CD4-positive, alpha-beta T cell (primary cell): Measurements from ENCODE around the gene SLC4A1. TPM values are rescaled to one million over a fixed set of nuclear protein-coding genes. Genes with fewer than 3 reads are reported as not detected.
A peak's percentile ranks its signal among the peaks of the same experiment; 100 is the strongest.

Source experiments
- ATAC-seq: fragments of 200-7000 bp; cut with Tn5 transposase; one replicate; pipeline ENCODE4 v1.10.0; 2022; ENCODE audit warnings: mild to moderate bottlenecking; ENCODE audit not compliant: poor library complexity
- CTCF ChIA-PET: fragments of 350-600 bp; sonication (Branson Sonifier 250); formaldehyde crosslinking; loops from one replicate; lab custom pipeline; 2021; ENCODE audit warnings: antibody characterized with exemption, inconsistent platforms; lab: Charles Lee
- POLR2A ChIA-PET: fragments of 350-600 bp; sonication (Branson Sonifier 250); formaldehyde crosslinking; loops from one replicate; lab custom pipeline; 2021; ENCODE audit warnings: antibody characterized with exemption, inconsistent platforms; lab: Charles Lee
- DNase-seq, 14 experiments: peaks; one replicate each; pipeline ENCODE4 v3.0.0-alpha.2; 2013 to 2020; ENCODE audit warnings: mixed read lengths in 2 of 14
- H3K27ac ChIP-seq, 2 donors: one replicate each; pipeline versions ENCODE4 v1.5.1 to v1.7.0; 2013; ENCODE audit warnings: low read length in 2 of 2, low read depth in 1 of 2, mild to moderate bottlenecking in 1 of 2
- H3K27me3 ChIP-seq, 2 experiments: 1 replicate in 1 of 2; 2 replicates in 1 of 2; pipeline versions ENCODE4 v1.6.1 to v1.7.0; 2013; ENCODE audit warnings: low read length in 2 of 2, control low read depth in 1 of 2, mild to moderate bottlenecking in 1 of 2, moderate library complexity in 1 of 2; ENCODE audit not compliant: insufficient read depth in 2 of 2, control insufficient read depth in 1 of 2
- H3K36me3 ChIP-seq: one replicate; pipeline ENCODE4 v1.6.1; 2013; ENCODE audit warnings: low read length, control low read depth; ENCODE audit not compliant: insufficient read depth
- H3K4me1 ChIP-seq: one replicate; pipeline ENCODE4 v1.6.1; 2013; ENCODE audit warnings: low read length, control low read depth; ENCODE audit not compliant: insufficient read depth
- H3K4me3 ChIP-seq: one replicate; pipeline ENCODE4 v1.5.1; 2013; ENCODE audit warnings: mild to moderate bottlenecking, low read length, moderate library complexity
- H3K9me3 ChIP-seq, 2 experiments: 1 replicate in 1 of 2; 2 replicates in 1 of 2; pipeline versions ENCODE4 v1.6.1 to v1.7.0; 2013; ENCODE audit warnings: low read length in 2 of 2, mild to moderate bottlenecking in 2 of 2, control low read depth in 1 of 2, moderate library complexity in 1 of 2; ENCODE audit not compliant: control insufficient read depth in 1 of 2, insufficient read depth in 1 of 2
- H3K27ac Mint-ChIP-seq: one replicate; pipeline ENCODE4 v1.8.0; 2020; ENCODE audit warnings: mixed read lengths
- H3K27me3 Mint-ChIP-seq: one replicate; pipeline ENCODE4 v1.8.0; 2021; ENCODE audit warnings: mixed read lengths
- H3K36me3 Mint-ChIP-seq: one replicate; pipeline ENCODE4 v1.8.0; 2021; ENCODE audit warnings: low read depth, mixed read lengths
- H3K4me1 Mint-ChIP-seq: one replicate; pipeline ENCODE4 v1.8.0; 2021; ENCODE audit warnings: low read depth, mixed read lengths
- H3K4me3 Mint-ChIP-seq: one replicate; pipeline ENCODE4 v1.8.0; 2020; ENCODE audit warnings: mild to moderate bottlenecking, mixed read lengths
- H3K9me3 Mint-ChIP-seq: one replicate; pipeline ENCODE4 v1.8.0; 2020; ENCODE audit warnings: mixed read lengths
- intact Hi-C, 2 experiments: fragments of 100-400 bp; cut with DNase I in 1 of 2; cut with micrococcal nuclease in 1 of 2; formaldehyde crosslinking; loops; one replicate each; pipeline versions ENCODE4 v1.15.1 to v1.9.0; 2023 to 2025; cut with DNase I, micrococcal nuclease
- total RNA-seq, 174 experiments: library from RNA in 2 of 174; stranded (reverse) in 2 of 174; gene quantifications; one replicate each; pipeline ENCODE4 v1.2.3 and lab custom pipeline; 2021 to 2026
- TF ChIP-seq, protein P1 (sequence below): fragments of 200-600 bp; IDR thresholded peaks from one replicate; pipeline ENCODE4 v1.8.0; 2022; ENCODE audit warnings: antibody characterized with exemption, mild to moderate bottlenecking

Gene SLC4A1
- total RNA-seq, 2 experiments from 2014 or later: not detected

DNA sequence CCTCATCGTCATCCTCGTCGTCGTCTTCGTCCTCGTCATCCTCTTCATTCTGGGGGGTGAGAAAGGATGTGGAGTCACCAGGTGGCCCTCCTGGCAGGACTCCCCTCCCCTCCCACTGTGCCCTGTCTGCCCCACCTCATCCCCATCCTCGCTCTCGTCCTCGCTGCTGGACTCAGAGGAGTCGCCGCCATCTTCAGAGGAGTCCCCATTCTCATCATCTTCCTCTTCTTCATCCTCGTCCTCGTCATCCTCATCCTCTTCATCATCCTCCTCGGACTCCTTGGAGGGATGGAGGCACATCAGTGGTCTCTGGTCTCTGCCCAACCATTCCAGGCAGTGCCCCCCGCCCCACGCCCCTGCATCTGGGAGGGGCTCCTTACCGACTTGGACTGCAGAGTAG is 60.6 kb downstream of the SLC4A1 start:
- Histone ChIP-seq H3K4me3 (no peak overlapping the region), H3K27me3 (no peaks in the 10 kb centered on the region), H3K4me1 (peaks cover 59% of the 10 kb centered on the region), H3K27ac (no peak overlapping the region), H3K9me3 (no peaks in the 10 kb centered on the region), H3K36me3 (peaks cover 53% of the 10 kb centered on the region)
- peaks cover 35% of the 10 kb centered on the region for H3K4me1 Mint-ChIP-seq
- DNase-seq: peak in 1 of 14 experiments; percentile 26
- H3K4me3 Mint-ChIP-seq: no peak overlapping the region
- no peak for ATAC-seq
- H3K9me3 Mint-ChIP-seq: no peaks in the 10 kb centered on the region
- ChIA-PET POLR2A (interaction anchor here (1.8 to 3.1 kb wide), 3 partner anchors 9 to 14 kb away, joined by 7 to 21 read pairs (median 10); partner anchors contain the start of gene UBTF), CTCF (interaction anchor here (0.6 kb wide), 1 partner anchor 134 kb away, joined by 3 read pairs; no protein-coding TSS in a partner anchor)
- TF ChIP-seq, protein P1, sequence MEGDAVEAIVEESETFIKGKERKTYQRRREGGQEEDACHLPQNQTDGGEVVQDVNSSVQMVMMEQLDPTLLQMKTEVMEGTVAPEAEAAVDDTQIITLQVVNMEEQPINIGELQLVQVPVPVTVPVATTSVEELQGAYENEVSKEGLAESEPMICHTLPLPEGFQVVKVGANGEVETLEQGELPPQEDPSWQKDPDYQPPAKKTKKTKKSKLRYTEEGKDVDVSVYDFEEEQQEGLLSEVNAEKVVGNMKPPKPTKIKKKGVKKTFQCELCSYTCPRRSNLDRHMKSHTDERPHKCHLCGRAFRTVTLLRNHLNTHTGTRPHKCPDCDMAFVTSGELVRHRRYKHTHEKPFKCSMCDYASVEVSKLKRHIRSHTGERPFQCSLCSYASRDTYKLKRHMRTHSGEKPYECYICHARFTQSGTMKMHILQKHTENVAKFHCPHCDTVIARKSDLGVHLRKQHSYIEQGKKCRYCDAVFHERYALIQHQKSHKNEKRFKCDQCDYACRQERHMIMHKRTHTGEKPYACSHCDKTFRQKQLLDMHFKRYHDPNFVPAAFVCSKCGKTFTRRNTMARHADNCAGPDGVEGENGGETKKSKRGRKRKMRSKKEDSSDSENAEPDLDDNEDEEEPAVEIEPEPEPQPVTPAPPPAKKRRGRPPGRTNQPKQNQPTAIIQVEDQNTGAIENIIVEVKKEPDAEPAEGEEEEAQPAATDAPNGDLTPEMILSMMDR: no peak
- intact Hi-C loops: no loop called here
- peaks cover 57% of the 10 kb centered on the region for H3K36me3 Mint-ChIP-seq
- H3K27me3 Mint-ChIP-seq: no peaks in the 10 kb centered on the region
- H3K27ac Mint-ChIP-seq: no peak overlapping the region

DNA sequence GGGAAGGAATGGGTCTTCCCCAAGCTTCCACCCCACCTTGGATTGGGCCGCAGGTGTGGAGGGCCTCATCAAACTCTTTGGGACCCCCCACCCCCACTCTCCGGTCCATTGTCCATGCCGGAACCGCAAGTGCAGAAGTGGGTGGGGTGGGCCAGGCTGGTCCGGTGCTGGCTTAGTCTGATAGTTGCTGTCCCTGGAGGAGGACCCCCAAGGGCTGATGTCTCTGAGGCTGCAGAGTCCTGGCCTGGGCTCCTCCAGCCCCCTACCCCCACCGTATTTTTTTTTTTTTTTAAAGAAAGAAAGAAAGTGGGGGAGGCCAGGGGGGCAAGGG is 61.1 kb downstream of the SLC4A1 start:
- Mint-ChIP-seq H3K27ac (no peak overlapping the region), H3K4me1 (peaks cover 35% of the 10 kb centered on the region), H3K36me3 (peaks cover 57% of the 10 kb centered on the region), H3K4me3 (no peak overlapping the region), H3K9me3 (no peaks in the 10 kb centered on the region), H3K27me3 (no peaks in the 10 kb centered on the region)
- peaks cover 54% of the 10 kb centered on the region for H3K4me1 ChIP-seq
- H3K36me3 ChIP-seq: peaks cover 50% of the 10 kb centered on the region
- ATAC-seq (no peak), DNase-seq (no peak)
- ChIA-PET CTCF (interaction anchor here (0.8 kb wide), 1 partner anchor 125 kb away, joined by 4 read pairs; no protein-coding TSS in a partner anchor), POLR2A (interaction anchor here (1.2 to 3.1 kb wide), 4 partner anchors 10 to 120 kb away, joined by 4 to 21 read pairs (median 8); partner anchors contain the start of gene UBTF)
- H3K4me3 ChIP-seq: no peak overlapping the region
- H3K27ac ChIP-seq: peak overlapping the region in 1 of 2 donors; percentile 1
- intact Hi-C loops: no loop called here
- TF ChIP-seq, protein P1: no peak
- no peaks in the 10 kb centered on the region for H3K27me3 ChIP-seq
- H3K9me3 ChIP-seq: no peaks in the 10 kb centered on the region

DNA sequence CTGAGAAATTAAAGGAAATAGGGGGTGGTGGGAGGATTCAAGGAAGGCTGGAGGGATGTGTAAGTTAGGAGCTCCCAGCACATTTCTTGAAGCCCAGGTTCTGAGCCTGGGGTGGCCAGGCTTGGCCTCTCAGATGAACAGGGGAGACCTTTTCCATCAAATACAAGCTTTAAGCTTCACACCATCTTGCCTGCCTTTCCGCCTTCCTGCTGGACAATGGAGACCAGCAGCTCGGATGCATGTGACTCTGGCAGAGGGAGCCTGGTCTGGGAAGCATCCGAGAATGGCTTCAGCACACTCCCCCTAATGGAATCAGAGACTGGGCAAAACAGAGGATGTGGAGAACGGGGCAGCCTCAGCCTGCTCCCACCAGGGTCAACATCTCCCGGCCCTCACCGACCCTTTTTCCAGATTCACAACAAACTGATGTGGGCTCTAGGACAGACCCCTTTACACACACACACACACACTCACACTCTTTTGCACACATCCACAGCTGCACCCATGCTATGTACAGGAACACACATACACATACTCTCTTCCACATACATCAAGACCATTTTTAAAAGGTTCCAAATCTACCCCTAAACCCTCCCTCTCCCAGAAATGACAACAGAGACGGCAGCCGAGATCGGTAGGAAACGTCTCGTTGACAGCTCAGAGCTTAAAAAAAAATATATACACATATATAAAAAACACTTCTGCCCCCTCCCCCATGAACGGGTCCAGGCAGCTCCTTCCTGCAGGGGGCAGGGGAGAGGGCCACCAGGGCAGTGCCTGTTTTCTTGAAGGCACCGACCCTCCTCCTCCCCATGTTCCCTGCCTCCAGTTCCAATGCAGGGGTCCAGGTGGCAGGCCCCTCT is 61.7 kb downstream of the SLC4A1 start:
- Mint-ChIP-seq H3K27me3 (no peaks in the 10 kb centered on the region), H3K4me3 (peak overlapping the region; percentile 34), H3K27ac (peak overlapping the region; percentile 44), H3K36me3 (peaks cover 51% of the 10 kb centered on the region), H3K4me1 (peaks cover 38% of the 10 kb centered on the region), H3K9me3 (no peaks in the 10 kb centered on the region)
- H3K4me3 ChIP-seq: no peak overlapping the region
- ChIA-PET POLR2A (interaction anchor here (1.2 to 3.1 kb wide), 4 partner anchors 11 to 121 kb away, joined by 4 to 21 read pairs (median 8); partner anchors contain the start of gene UBTF), CTCF (interaction anchor here (0.8 kb wide), 1 partner anchor 125 kb away, joined by 4 read pairs; no protein-coding TSS in a partner anchor)
- peaks cover 44% of the 10 kb centered on the region for H3K36me3 ChIP-seq
- H3K9me3 ChIP-seq: no peaks in the 10 kb centered on the region
- DNase-seq (peak in 2 of 14 experiments; percentile 39 to 47), ATAC-seq (no peak)
- H3K4me1 ChIP-seq: peaks cover 49% of the 10 kb centered on the region
- H3K27me3 ChIP-seq: no peaks in the 10 kb centered on the region
- TF ChIP-seq, protein P1: peak; percentile 12
- H3K27ac ChIP-seq: peak overlapping the region in 1 of 2 donors; percentile 1
- intact Hi-C loops: no loop called here
